ENCODE data around the gene COPZ2. TPM values are rescaled to one million over a fixed set of nuclear protein-coding genes. Genes with fewer than 3 reads are reported as not detected.
"Not testable (repeated sequence)": the region's sequence is repeated elsewhere in the genome, so short reads cannot be mapped to it uniquely, and the experiment has no call there.

COPZ2 gene
- total RNA-seq, 1 experiment from 2014 or later = 12.3 TPM

DNA sequence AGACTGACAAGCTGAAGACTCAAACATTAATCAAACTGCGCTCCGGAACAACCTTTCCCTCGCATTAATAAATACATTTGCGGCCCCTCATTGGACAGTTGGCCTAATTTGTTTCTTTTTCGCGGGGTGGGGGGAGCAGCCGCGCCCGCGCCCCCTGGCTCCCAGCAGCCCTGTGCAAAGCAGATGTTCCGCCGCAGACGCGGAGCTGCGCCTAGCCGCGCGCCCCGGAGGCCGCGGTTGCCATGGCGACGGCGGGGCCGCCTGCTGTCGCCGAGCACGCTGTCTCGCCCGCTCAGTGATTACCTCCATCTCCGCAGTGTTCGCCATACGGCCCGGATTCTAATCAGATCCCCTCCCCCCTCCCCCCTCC, 25.5 kb downstream of the COPZ2 start:
- DNase-seq (ENCODE audit: extremely low read depth, low read depth) = no peak

DNA sequence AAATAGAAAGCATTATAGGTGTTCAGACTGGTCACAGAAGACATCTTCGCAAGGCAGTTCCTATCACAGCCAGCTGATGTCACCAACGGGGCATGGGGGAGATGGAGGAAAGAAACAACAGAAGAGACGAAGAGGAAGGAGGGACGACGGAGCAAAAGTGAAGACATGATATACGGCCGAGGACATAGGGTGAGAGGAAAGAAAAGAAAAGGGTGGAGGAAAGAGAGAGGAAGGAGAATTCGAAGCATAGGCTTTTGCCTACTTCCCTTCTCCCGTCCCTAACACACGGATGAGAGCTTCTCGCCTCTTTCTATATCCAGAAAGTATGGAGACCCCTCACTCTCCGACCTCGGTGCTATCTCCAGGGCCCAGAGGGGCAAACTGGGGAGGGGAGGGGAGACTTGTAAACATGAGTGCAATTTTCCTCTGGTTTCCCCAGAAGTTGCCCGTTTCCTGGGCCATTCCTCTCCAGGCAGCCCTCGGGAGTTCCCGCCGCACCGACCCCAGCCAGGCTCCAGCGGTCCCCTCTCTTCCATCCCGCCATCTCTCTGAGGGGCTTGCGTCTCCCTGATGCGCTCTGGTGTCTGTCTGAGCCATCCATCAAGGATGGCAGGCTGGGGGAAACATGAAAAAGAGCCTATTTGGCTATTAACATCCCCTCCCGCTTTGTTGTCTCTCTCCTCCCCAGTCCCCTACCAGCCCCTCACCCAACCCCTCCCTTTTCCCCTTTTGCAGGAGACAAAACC, 26.0 kb downstream of the COPZ2 start:
- peak; percentile 44 for DNase-seq (ENCODE audit: extremely low read depth, low read depth)

DNA sequence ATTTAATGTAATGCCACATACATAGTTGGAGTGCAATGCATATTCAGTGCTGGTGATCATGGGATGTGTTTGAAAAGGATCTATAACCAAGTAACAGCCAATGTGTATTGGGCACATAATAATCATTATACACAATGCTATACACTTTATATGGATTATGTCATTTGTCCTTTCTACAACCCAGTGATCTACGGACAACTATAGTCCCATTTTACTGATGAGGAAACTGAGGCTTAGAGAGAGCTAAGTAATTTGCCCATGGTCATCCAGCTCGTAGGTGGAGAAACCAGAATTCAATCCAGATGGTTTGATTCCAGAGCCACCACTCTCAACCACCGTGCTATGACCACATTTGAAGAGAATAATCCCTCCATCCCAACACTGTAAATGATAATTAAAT, 27.4 kb downstream of the COPZ2 start:
- DNase-seq (ENCODE audit: extremely low read depth, low read depth) = no peak

DNA sequence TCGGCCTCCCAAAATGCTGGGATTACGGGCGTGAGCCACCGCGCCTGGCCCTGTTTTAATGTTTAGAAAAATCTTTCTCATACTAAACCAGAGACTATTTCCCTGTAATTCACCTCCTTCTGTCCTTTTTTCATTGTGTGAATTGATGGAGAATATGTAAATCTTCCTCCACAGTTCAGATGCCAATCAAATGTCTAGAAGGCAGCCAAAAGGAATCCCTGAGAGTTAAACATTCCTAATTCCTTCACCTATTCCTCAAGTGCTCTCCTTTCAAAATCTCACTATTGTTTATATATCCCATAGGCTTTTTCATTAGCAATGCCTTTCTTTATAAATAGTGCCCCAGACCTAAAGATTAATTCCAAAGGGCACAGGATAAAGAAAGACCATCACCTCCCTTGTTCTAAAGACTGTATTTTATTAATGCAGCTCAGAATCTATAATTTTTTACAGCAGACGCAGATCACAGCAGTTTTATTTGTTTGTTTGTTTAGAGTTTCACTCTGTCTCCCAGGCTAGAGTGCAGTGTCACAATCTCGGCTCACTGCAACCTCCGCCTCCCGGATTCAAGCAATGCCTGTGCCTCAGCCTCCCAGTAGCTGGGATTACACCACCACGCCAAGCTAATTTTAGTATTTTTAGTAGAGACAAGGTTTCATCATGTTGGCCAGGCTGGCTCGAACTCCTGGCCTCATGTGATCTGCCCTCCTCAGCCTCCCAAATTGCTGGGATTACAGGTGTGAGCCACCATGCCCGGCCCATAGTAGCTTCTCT, 30.5 kb downstream of the COPZ2 start:
- DNase-seq (ENCODE audit: extremely low read depth, low read depth) = no peak

DNA sequence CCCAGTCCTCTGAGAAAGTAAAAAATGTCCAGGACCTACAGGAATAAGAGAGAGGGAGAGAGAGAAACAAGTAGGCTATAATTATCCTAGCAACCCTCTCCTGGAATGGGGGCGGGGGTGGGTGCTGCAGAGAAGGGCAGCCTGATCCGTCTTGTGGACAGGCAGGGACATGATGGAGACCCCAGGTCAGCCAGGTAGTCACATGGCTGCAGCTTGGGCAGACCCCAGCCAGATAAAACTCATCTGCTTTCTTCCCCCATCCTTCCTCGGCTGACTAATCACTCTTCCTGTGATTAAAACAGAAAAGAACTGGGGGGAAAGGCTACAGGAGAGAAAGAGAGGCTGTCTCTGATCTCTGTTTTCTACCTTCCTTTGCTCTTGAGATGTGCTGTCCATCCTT, 32.6 kb downstream of the COPZ2 start:
- DNase-seq (ENCODE audit: extremely low read depth, low read depth) = no peak

DNA sequence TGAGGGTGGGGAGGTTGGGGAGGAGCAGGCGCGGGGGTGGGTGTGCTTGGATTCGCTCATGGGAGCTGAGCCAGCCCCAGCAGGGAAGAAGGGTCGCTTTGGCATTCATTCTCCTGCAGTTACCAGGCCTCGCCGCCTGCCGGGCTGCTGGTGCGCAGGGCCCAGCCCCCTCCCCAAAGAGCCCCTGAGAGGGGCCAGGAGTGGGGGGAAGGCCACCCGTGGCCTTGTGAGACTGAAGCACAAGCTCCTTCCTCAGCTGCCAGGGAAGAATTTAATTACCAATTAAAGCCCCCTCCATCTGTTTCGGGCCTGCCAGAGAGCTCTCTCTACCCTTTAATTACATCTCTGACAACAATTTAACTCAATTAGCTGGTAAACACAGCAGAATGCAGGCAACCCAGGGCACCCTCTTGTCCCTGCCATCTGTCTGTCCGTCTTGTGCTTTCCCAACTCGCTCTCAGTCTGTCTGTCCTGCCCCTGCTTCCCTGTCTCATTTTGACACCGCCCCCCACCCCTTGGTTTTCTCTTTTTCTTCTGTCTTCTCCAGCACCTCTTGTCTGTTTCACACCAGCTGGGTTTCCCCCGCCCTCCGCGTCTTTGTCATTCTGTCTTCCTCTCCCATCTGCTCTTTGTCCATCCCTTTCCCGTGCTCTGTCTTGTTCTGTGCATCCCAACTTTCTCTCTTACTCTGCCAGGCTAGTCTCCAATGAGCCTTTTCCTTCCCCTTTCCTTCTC, 34.0 kb downstream of the COPZ2 start:
- DNase-seq (ENCODE audit: extremely low read depth, low read depth) = no peak

DNA sequence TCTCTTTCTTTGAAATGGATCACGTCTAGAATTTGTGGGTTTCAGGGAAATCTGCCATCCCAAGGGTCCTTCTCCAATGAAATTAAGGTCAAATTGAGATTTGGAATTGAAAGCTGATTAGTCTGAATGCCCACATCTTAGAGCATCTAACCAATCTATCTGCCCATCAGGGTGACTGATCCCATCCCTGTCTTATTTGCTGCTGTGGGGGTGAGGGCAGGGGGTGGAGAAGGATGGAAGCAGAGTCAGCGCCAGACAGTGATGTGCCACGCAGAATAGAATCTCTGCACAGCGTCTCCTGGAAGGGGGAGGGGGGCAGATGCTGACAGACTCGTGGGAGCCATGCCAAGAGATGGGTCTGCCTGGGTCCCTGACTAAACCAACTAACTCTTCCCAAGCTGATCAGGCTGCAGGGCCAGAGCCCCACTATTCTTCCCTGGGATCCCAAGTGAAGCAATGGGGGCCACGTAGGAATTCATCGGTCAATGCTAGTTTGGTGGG, 34.6 kb downstream of the COPZ2 start:
- DNase-seq (ENCODE audit: extremely low read depth, low read depth) = no peak

DNA sequence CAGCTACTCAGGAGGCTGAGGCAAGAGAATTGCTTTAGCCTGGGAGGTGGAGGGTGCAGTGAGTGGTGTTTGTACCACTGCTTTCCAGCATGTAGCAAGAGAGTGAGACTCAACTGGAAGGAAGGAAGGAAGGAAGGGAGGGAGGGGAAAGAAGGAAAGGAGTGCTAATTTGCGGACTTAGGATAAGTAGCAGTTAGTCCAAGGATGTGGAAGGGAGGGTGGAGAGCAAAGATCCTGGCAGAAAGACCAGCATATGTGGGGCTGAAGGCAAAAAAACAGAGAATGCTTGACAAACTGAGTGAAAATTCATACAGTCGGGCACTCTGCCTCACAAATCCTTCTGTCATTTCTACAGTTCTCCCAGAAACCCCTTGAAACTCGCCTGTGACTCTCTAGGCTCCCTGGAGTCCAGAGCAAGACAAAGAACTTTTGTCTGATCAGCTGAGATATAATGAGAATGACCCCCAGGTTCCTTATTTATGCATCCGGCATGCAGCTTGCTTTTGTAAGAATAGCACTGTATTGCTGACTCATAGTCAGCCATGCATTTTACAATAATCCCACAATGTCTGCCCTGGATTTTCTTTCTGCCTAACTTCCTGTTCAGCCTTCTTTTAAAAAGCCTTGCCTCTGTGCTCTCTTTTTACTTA, 35.2 kb downstream of the COPZ2 start:
- peak; percentile 59 for DNase-seq (ENCODE audit: extremely low read depth, low read depth)

DNA sequence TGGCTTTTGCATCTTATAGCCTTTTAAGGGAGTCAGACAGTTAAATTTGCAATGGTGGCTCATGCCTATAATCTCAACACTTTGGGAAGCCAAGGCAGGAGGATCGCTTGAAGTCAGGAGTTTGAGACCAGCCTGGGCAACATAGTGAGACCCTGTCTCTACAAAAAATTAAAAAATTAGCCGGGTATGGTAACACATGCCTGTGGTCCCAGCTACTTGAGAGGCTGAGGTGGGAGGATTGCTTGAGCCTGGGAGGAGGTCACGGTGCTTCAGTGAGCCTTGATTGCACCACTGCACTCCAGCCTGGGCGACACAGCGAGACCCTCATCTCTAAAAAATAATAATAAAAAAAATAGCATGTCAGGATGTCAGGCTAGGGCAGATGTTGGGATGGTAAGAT, 35.9 kb downstream of the COPZ2 start:
- not testable (repeated sequence) for DNase-seq (ENCODE audit: extremely low read depth, low read depth)

DNA sequence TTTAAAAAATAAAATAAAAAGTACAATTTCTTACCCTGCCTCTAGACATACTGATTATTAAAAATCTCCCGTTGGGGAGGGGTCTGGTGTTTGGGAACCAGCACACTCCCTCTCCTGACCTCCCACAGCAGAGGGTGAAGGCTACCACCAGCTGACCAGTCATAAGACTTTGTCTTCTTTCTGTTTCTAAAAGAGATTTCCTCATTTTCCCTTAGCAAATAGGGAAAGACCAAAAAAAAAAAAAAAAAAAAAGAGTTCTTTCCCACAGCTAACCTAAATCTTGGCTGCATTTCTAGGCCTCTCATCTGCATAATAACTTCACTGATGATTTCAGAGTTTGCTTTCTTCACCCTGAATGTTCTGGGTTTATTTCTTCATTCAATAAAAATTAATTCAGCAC, 36.4 kb downstream of the COPZ2 start:
- DNase-seq (ENCODE audit: extremely low read depth, low read depth) = no peak

DNA sequence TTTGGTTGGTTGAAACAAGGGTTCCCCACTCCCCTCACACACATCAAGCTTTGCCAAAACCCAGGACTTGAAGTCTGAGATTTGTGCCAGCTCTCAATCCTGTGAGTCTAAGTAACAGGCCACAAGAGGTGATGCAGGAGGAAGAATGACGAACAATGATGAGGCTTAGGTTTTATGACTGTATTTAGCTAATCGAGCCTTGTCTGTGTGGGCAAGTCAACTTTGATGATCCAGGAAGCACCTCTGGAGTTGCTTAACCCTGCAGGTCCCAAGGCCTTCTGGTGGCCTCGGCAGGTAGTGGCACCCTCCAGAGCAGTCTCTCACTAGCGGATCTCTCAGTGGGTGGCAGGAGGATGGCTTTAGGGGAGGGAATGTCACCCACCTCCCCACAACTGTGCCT, 38.0 kb downstream of the COPZ2 start:
- DNase-seq (ENCODE audit: extremely low read depth, low read depth) = no peak

DNA sequence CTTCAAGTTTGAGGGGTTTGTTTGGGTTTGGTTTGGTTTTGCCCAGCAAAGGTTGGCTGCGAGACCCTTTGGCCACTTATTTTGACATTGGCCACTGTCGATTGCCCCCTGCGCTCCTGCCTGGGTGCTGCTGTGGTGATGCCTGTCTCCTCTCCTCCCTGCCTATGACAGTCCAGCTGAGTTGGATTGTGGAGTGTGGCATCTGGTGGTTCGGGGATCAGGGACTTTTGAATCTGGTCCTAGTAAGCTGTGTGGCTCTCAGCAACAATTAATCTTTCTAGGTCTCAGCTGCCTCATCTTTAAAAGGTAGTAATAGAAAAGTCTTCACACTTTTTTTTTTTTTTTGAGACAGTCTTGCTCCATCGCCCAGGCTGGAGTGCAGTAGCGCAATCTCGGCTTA, 39.6 kb downstream of the COPZ2 start:
- no peak for DNase-seq (ENCODE audit: extremely low read depth, low read depth)

DNA sequence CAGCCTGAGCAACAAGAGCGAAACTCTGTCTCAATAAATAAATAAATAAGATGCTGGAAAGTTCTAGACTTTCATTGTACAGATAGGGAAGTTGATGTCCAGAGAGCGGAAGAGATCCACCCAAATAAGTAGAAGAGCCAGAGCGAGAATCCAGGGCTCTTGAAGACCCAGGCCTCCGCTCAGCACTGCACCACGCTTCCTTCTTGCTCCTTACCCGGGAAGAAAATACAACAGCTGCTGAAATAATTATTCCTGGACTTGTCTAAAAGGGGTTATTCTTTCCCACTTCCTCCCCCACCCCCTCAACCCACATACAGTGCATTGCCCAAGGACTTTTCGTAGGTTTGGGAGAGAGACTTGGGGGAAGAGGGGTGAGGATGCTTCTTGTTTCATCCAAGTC, 40.0 kb downstream of the COPZ2 start:
- DNase-seq (ENCODE audit: extremely low read depth, low read depth) = no peak

DNA sequence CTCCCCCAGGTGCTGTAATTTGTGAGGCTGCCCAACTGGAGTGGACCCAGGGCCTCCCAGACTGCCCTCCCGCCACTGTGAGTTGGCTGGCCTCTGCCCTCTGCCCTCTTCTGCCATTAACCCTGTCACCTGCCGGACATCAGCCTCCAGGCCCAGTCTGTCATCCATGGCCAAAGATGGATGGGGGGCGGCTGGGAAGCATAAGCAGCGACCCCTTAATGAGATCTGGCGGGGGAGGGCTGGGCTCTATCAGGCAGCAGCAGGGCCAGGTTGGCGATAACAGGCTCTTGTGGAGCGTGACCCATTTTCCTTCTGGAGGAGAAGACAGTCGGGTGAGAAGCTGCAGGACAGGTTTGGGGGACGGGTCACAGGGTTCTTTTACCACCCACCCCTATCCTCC, 41.4 kb downstream of the COPZ2 start:
- no peak for DNase-seq (ENCODE audit: extremely low read depth, low read depth)

DNA sequence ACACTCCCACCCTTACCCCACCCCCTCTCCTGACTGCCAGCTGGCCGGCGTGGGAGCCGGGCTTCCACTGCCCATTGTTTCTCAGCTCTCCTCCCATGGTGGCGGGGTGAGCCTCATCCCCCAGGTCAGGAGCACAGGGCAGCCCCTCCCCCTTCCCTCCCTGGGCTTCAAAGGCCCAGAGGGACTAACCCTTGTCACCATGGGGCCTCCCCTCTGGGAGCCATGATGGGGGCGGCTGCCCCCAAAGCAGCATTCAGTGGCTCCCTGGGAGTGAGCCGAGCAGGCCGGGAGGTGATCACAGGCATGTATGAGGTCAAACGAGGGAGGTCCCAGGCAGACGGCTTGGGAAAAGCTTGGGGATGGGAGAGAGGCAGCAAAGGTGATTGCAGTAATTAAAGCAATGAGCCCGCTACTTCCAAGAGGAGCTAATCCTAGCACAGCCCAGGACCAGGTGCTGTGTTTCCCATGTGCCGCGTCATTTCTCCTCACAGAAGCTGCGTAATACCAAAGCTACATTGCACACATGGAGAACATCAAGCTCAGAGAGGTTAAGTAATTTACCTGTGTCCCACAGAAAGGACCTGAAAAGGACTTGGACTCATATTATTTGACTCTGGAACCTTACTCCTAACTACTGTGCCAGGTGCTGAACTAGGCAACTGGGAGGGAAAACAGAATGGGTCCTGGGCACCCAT, 42.2 kb downstream of the COPZ2 start:
- no peak for DNase-seq (ENCODE audit: extremely low read depth, low read depth)

DNA sequence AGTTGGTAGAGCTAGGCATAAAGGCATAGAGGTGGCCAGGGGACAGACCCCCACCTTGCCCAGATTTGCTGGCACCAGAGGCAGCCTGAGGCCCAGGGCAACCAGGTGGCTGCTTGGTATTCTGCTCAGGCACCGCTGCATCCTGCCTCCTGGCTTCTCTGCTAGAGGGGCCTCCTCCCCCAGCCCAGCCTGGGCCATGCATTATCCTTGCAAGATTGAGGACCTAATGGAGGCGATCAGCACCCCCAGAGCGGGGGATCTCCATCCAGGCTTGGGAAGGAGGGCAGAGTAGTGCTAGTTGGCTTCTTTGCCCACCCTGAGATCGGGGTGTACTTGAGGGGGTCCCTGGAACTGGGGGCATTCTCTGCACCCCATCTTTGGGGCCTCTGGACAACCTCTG, 42.9 kb downstream of the COPZ2 start:
- DNase-seq (ENCODE audit: extremely low read depth, low read depth) = no peak

DNA sequence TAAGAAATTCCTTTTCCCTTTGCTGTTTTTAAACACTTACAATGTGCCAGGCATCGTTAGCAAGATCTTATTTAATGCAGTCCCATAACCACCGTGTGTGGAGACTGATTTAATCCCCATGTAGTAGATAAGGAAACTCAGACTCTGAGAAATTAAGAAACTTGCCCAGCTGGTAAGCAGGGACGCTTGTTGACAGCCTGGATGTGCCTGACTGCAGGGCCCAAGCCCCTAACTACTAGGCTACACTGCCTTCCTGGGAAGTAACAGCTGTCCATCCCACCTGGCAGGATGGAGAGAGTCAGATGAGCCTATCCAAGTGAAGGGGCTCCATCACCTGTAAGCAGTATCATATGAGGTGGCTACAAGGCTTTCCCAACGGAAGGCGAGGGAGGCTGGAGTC, 43.6 kb downstream of the COPZ2 start:
- no peak for DNase-seq (ENCODE audit: extremely low read depth, low read depth)

DNA sequence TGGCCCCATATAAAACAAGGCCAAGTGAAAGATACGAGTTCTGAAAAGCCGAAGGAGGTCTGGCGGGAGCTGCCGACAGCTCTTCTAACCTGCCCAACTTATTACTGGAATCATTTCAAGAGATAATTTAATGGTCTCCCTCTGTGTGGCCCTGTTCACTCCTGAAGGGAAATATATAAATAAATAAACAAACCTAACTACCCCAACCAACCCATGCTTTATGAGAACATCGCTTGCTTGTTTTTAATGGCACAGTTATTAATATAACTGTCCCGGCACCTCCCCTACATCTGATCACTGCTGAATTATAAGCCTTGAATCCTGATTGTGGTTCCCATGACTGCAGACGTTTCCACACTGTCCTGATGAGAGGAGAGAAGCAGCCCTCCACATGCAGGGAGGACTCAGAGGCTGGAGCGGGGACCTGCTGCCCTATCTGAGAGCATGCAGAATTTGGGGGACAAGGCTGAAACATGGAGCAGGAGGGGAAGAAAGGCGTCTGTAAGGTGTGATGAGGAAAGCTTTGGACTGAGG, 44.5 kb downstream of the COPZ2 start:
- no peak for DNase-seq (ENCODE audit: extremely low read depth, low read depth)

DNA sequence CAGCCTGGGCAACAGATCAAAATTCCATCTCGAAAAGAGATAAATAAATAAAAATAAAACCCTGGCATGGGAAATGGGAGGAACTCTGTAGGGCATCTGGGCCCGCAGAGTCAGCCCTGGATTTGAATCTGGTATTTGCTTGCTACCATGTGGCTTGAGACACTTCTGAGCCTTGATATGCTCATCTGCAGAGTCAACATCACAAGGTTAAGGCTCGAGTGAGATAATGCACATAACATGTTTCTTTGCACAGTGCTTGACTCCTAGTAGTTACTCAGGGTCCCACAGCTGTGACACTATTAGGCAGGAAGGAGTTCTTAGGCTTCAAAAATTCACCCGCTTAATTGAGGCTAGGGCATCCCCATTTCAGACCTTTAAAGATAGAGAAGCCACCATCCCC, 45.4 kb downstream of the COPZ2 start:
- no peak for DNase-seq (ENCODE audit: extremely low read depth, low read depth)
